Measurements from ENCODE around the gene ARHGAP11A. TPM values are rescaled to one million over a fixed set of nuclear protein-coding genes. Genes with fewer than 3 reads are reported as not detected.

ARHGAP11A gene
- total and polyA plus RNA-seq, 2 of the 8 experiments (the other 6 are each of a cell fraction or from before 2014, with no cell fraction given) = 8.1 to 112 TPM

- FAIRE-seq = no peak
- POLR2A ChIA-PET (ENCODE audit: partially characterized antibody) = no interaction called here
- TF ChIP-seq BACH1 (IDR thresholded peaks at IDR 0.05; ENCODE audit: low read length) (no peak), E2F6 (IDR thresholded peaks at IDR 0.05) (no peak), ASH2L (IDR thresholded peaks at IDR 0.05; ENCODE audit: low read length) (no peak), NANOG (IDR thresholded peaks at IDR 0.05; ENCODE audit: insufficient read depth, low read depth, low read length, poor library complexity, severe bottlenecking) (no peak), GABPA (IDR thresholded peaks at IDR 0.05; ENCODE audit: borderline replicate concordance, insufficient read depth, low read length) (no peak), KDM5A (IDR thresholded peaks at IDR 0.05; ENCODE audit: low read length) (no peak), RXRA (IDR thresholded peaks at IDR 0.05; ENCODE audit: insufficient read depth, low read depth, low read length) (no peak), CHD1 (IDR thresholded peaks at IDR 0.05; ENCODE audit: low read depth, low read length) (no peak), RNF2 (IDR thresholded peaks at IDR 0.05; ENCODE audit: borderline replicate concordance, low read depth, low read length, missing control alignments, poor library complexity, severe bottlenecking) (no peak), RAD21 (IDR thresholded peaks at IDR 0.05 in 1 of 2, conservative IDR thresholded peaks at IDR 0.05 in 1 of 2; ENCODE audit: low read depth in 2 of 2, low read length in 2 of 2) (no peak), CTBP2 (IDR thresholded peaks at IDR 0.05; ENCODE audit: borderline replicate concordance, insufficient read depth, insufficient read length, low read length) (no peak)
Observed at GRCh38 chr15:32677238-32677750, 62.0 kb downstream of the ARHGAP11A start.

More at GRCh38 chr15:32677238-32677750, 62.0 kb downstream of the ARHGAP11A start:
- Histone ChIP-seq H3K36me3 (ENCODE audit: control insufficient read depth in 2 of 4, insufficient read depth in 4 of 4, low read length in 3 of 4) (no peaks in the 10 kb centered on the region), H2BK120ac (replicated peaks; ENCODE audit: low read depth, low read length) (no peak overlapping the region), H3K4me2 (ENCODE audit: insufficient read depth in 1 of 2, low read depth in 2 of 2, low read length in 2 of 2) (no peak overlapping the region), H3K9ac (replicated peaks in 1 of 4; ENCODE audit: extremely low read depth in 1 of 4, low read depth in 3 of 4, low read length in 3 of 4) (no peak overlapping the region), H2BK5ac (ENCODE audit: low read depth, low read length) (no peak overlapping the region), H2AFZ (ENCODE audit: low read length) (peak overlapping the region; percentile 57; the same call in 1 of the 2 replicates), H3K27ac (ENCODE audit: low read depth, low read length) (no peak overlapping the region), H3K56ac (replicated peaks; ENCODE audit: insufficient read length, low read depth, low read length) (no peak overlapping the region), H3K23ac (ENCODE audit: insufficient read length) (no peak overlapping the region), H2AK5ac (ENCODE audit: low read depth, low read length) (no peak overlapping the region), H3K4me3 (ENCODE audit: extremely low read depth in 1 of 4, insufficient read depth in 2 of 4, low read depth in 3 of 4, low read length in 4 of 4) (no peak overlapping the region), H4K5ac (ENCODE audit: insufficient read length, low read depth, low read length) (no peak overlapping the region), H4K91ac (replicated peaks; ENCODE audit: insufficient read length, low read length) (no peak overlapping the region), H3K23me2 (ENCODE audit: low read depth, low read length) (no peaks in the 10 kb centered on the region; the same call in 1 of the 2 replicates), H2BK15ac (ENCODE audit: low read length) (no peak overlapping the region), H2BK20ac (ENCODE audit: low read length) (no peak overlapping the region), H3K18ac (ENCODE audit: extremely low read depth, low read length) (no peak overlapping the region), H3K14ac (ENCODE audit: insufficient read length) (no peak overlapping the region), H4K20me1 (replicated peaks in 1 of 2; ENCODE audit: control insufficient read depth in 1 of 2, insufficient read depth in 2 of 2, low read length in 2 of 2) (no peaks in the 10 kb centered on the region), H3K79me1 (ENCODE audit: low read depth, low read length) (no peaks in the 10 kb centered on the region), H2BK12ac (ENCODE audit: low read depth, low read length) (peak overlapping the region; percentile 62; the same call in 1 of the 2 replicates), H3K4ac (replicated peaks; ENCODE audit: insufficient read length, low read depth, low read length) (no peak overlapping the region), H4K8ac (ENCODE audit: extremely low read depth, insufficient read depth, low read length) (no peak overlapping the region), H3K79me2 (ENCODE audit: control insufficient read depth in 1 of 2, insufficient read depth in 2 of 2, low read length in 2 of 2) (no peaks in the 10 kb centered on the region), H3K9me3 (ENCODE audit: insufficient read depth in 2 of 2, low read depth in 1 of 2, low read length in 1 of 2) (no peaks in the 10 kb centered on the region), H3K4me1 (replicated peaks in 1 of 4; ENCODE audit: control insufficient read depth in 3 of 4, insufficient read depth in 4 of 4, low read length in 3 of 4) (peaks cover 0 to 6% (median under 1%) of the 10 kb centered on the region in 4 experiments; a peak in 2 of 7 replicates), H3K27me3 (replicated peaks in 1 of 4; ENCODE audit: control insufficient read depth in 3 of 4, extremely low read depth in 1 of 4, insufficient read depth in 3 of 4, low read length in 3 of 4) (no peaks in the 10 kb centered on the region)
- no peak for DNase-seq (ENCODE audit: low read depth in 1 of 2, low spot score in 2 of 2)
- CTCF ChIA-PET (ENCODE audit: partially characterized antibody) = interaction anchor here (1.3 to 2.0 kb wide), 5 partner anchors 14 to 259 kb away, joined by 3 to 8 read pairs (median 4); no protein-coding TSS in a partner anchor
- 94% methylated on average over 5 of the region's 5 CpGs; no CpG with 5 or more reads in 1 of the 2 experiments for WGBS, 2 experiments (ENCODE audit: extremely low coverage in 1 of 2, insufficient coverage in 1 of 2, insufficient read length in 1 of 2, insufficient replicate concordance in 2 of 2, low coverage in 1 of 2, low lambda C conversion rate in 2 of 2, missing lambda C conversion rate in 1 of 2)
